SK-N-SH treated with all-trans-retinoic acid at 6 μM for 48 hours (cell line): Measurements from ENCODE around the gene LGMN.

Experiments
- ATAC-seq: fragments of 200-7000 bp; cut with Tn5 transposase; 3 replicates; pipeline ENCODE4 v1.9.1; 2020; ENCODE audit warnings: mild to moderate bottlenecking, moderate library complexity
- ARNTL ChIP-seq: fragments of 450-650 bp; formaldehyde crosslinking; IDR thresholded peaks from 2 replicates; pipeline ENCODE4 v1.5.0; 2020; ENCODE audit warnings: low read depth, mild to moderate bottlenecking, moderate library complexity, borderline replicate concordance
- BACH2 ChIP-seq: fragments of 250-450 bp; sonication (Bioruptor Pico); IDR thresholded peaks from 2 replicates; pipeline ENCODE4 v1.9.0; 2021; ENCODE audit warnings: mild to moderate bottlenecking, borderline replicate concordance
- CSDC2 ChIP-seq: fragments of 250-450 bp; sonication (Bioruptor Pico); IDR thresholded peaks from 2 replicates; pipeline ENCODE4 v1.5.0; 2020; ENCODE audit warnings: mild to moderate bottlenecking, moderate library complexity
- CSRNP3 ChIP-seq: fragments of 250-450 bp; sonication (Bioruptor Pico); IDR thresholded peaks from 2 replicates; pipeline ENCODE4 v1.5.1; 2021; ENCODE audit warnings: mild to moderate bottlenecking, moderate library complexity
- ESRRG ChIP-seq: fragments of 250-450 bp; sonication (Bioruptor Pico); IDR thresholded peaks from 2 replicates; pipeline ENCODE4 v1.6.1; 2021; ENCODE audit warnings: mild to moderate bottlenecking
- GLIS3 ChIP-seq: fragments of 250-450 bp; sonication (Bioruptor Pico); IDR thresholded peaks from 2 replicates; pipeline ENCODE4 v1.5.0; 2020; ENCODE audit warnings: mild to moderate bottlenecking, moderate library complexity
- ISL1 ChIP-seq: fragments of 250-450 bp; sonication (Bioruptor Pico); IDR thresholded peaks from 2 replicates; pipeline ENCODE4 v2.1.2; 2022; ENCODE audit warnings: mild to moderate bottlenecking, moderate library complexity
- OSR1 ChIP-seq: fragments of 250-450 bp; sonication (Bioruptor Pico); IDR thresholded peaks from 2 replicates; pipeline ENCODE4 v1.8.0; 2022; ENCODE audit warnings: moderate library complexity, mild to moderate bottlenecking, inconsistent platforms
- POU6F1 ChIP-seq: fragments of 250-450 bp; sonication (Bioruptor Pico); IDR thresholded peaks from 2 replicates; pipeline ENCODE4 v1.8.0; 2021; ENCODE audit warnings: low read depth, mild to moderate bottlenecking, moderate library complexity, borderline replicate concordance
- PPARA ChIP-seq: fragments of 250-450 bp; sonication (Bioruptor Pico); IDR thresholded peaks from 2 replicates; pipeline ENCODE4 v1.5.0; 2020; ENCODE audit warnings: mild to moderate bottlenecking, borderline replicate concordance
- RARB ChIP-seq: fragments of 250-450 bp; sonication (Bioruptor Pico); IDR thresholded peaks from 2 replicates; pipeline ENCODE4 v1.8.0; 2021; ENCODE audit warnings: mild to moderate bottlenecking, moderate library complexity
- SNAI2 ChIP-seq: fragments of 250-450 bp; sonication (Bioruptor Pico); IDR thresholded peaks from 2 replicates; pipeline ENCODE4 v1.5.0; 2020; ENCODE audit warnings: mild to moderate bottlenecking, moderate library complexity
- TCF4 ChIP-seq: fragments of 250-450 bp; sonication (Bioruptor Pico); IDR thresholded peaks from 2 replicates; pipeline ENCODE4 v1.8.0; 2021; ENCODE audit warnings: mild to moderate bottlenecking, moderate library complexity, borderline replicate concordance
- TOX ChIP-seq: fragments of 250-450 bp; sonication (Bioruptor Pico); IDR thresholded peaks from 2 replicates; pipeline ENCODE4 v1.8.0; 2021; ENCODE audit warnings: mild to moderate bottlenecking, moderate library complexity, borderline replicate concordance
- ZC3H10 ChIP-seq: fragments of 250-450 bp; sonication (Bioruptor Pico); IDR thresholded peaks from 2 replicates; pipeline ENCODE4 v1.5.1; 2021; ENCODE audit warnings: mild to moderate bottlenecking, moderate library complexity
- ZFP3 ChIP-seq: fragments of 250-450 bp; sonication (Bioruptor Pico); IDR thresholded peaks from 2 replicates; pipeline ENCODE4 v1.5.0; 2020; ENCODE audit warnings: mild to moderate bottlenecking, moderate library complexity
- ZFP30 ChIP-seq: fragments of 450-650 bp; formaldehyde crosslinking; IDR thresholded peaks from 2 replicates; pipeline ENCODE4 v1.5.0; 2022; ENCODE audit warnings: mild to moderate bottlenecking, moderate library complexity
- ZNF565 ChIP-seq: fragments of 450-650 bp; formaldehyde crosslinking; conservative IDR thresholded peaks from 2 replicates; pipeline ENCODE4 v1.5.0; 2020; ENCODE audit warnings: low read depth, mild to moderate bottlenecking, moderate library complexity
- ZNF70 ChIP-seq: fragments of 450-650 bp; formaldehyde crosslinking; IDR thresholded peaks from 2 replicates; pipeline ENCODE4 v1.5.0; 2020; ENCODE audit warnings: mild to moderate bottlenecking, moderate library complexity
- ZNF8 ChIP-seq: fragments of 450-650 bp; formaldehyde crosslinking; IDR thresholded peaks from 2 replicates; pipeline ENCODE4 v1.5.0; 2020; ENCODE audit warnings: mild to moderate bottlenecking, moderate library complexity
- TF ChIP-seq, protein P1 (sequence below): fragments of 250-450 bp; sonication (Bioruptor Pico); IDR thresholded peaks from 2 replicates; pipeline ENCODE4 v1.5.0; 2020; ENCODE audit warnings: mild to moderate bottlenecking, moderate library complexity
- TF ChIP-seq, protein P2 (sequence below): fragments of 250-450 bp; sonication (Bioruptor Pico); IDR thresholded peaks from 2 replicates; pipeline ENCODE4 v1.8.0; 2020; ENCODE audit warnings: mild to moderate bottlenecking, moderate library complexity, borderline replicate concordance

Gene LGMN

DNA sequence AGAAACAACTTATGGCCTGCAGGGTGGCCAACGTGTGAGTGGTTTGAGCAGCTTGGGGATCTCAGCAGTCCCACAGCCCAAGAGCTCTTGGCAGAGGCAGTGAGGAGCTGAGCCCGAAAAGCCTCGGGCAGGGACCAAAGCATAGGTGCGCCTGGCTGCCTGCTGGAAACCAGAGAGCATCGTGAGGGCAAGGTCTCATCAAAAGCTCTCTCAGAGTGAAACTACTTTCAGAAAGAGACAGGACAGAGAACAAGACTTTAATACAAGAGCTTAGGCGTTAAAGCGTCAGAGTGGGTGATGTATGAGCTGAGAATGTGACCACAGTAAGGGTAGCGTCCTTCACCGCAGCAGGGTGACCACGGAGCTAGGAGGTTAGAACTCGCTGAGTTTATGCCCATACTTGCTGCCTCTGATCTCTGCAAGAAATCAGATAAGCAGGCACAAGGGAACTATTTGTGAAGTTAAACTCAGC, 30.8 kb downstream of the LGMN start (continued):
- TF ChIP-seq, protein P1, sequence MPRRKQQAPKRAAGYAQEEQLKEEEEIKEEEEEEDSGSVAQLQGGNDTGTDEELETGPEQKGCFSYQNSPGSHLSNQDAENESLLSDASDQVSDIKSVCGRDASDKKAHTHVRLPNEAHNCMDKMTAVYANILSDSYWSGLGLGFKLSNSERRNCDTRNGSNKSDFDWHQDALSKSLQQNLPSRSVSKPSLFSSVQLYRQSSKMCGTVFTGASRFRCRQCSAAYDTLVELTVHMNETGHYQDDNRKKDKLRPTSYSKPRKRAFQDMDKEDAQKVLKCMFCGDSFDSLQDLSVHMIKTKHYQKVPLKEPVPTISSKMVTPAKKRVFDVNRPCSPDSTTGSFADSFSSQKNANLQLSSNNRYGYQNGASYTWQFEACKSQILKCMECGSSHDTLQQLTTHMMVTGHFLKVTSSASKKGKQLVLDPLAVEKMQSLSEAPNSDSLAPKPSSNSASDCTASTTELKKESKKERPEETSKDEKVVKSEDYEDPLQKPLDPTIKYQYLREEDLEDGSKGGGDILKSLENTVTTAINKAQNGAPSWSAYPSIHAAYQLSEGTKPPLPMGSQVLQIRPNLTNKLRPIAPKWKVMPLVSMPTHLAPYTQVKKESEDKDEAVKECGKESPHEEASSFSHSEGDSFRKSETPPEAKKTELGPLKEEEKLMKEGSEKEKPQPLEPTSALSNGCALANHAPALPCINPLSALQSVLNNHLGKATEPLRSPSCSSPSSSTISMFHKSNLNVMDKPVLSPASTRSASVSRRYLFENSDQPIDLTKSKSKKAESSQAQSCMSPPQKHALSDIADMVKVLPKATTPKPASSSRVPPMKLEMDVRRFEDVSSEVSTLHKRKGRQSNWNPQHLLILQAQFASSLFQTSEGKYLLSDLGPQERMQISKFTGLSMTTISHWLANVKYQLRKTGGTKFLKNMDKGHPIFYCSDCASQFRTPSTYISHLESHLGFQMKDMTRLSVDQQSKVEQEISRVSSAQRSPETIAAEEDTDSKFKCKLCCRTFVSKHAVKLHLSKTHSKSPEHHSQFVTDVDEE (CRISPR knock-in tag) = no peak
- TF ChIP-seq, all 23 proteins: peak for 0

GRCh38 chr14:92716131-92716530, 32.3 kb downstream of the LGMN start:
- TF ChIP-seq OSR1 (CRISPR knock-in tag) (no peak), CSRNP3 (CRISPR knock-in tag) (no peak), ESRRG (CRISPR knock-in tag) (no peak), ZNF8 (CRISPR knock-in tag) (no peak), ZNF565 (CRISPR knock-in tag) (no peak), ARNTL (CRISPR knock-in tag) (no peak), PPARA (CRISPR knock-in tag) (no peak), ZNF70 (CRISPR knock-in tag) (no peak), ZC3H10 (no peak), TOX (CRISPR knock-in tag) (no peak), ISL1 (CRISPR knock-in tag) (no peak), TCF4 (no peak), SNAI2 (no peak), ZFP30 (CRISPR knock-in tag) (no peak), RARB (CRISPR knock-in tag) (no peak), BACH2 (CRISPR knock-in tag) (no peak), ZFP3 (no peak), CSDC2 (CRISPR knock-in tag) (no peak)
- TF ChIP-seq, protein P1 (CRISPR knock-in tag) = no peak
- TF ChIP-seq, protein P2, sequence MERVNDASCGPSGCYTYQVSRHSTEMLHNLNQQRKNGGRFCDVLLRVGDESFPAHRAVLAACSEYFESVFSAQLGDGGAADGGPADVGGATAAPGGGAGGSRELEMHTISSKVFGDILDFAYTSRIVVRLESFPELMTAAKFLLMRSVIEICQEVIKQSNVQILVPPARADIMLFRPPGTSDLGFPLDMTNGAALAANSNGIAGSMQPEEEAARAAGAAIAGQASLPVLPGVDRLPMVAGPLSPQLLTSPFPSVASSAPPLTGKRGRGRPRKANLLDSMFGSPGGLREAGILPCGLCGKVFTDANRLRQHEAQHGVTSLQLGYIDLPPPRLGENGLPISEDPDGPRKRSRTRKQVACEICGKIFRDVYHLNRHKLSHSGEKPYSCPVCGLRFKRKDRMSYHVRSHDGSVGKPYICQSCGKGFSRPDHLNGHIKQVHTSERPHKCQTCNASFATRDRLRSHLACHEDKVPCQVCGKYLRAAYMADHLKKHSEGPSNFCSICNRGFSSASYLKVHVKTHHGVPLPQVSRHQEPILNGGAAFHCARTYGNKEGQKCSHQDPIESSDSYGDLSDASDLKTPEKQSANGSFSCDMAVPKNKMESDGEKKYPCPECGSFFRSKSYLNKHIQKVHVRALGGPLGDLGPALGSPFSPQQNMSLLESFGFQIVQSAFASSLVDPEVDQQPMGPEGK (CRISPR knock-in tag) = no peak
- ATAC-seq = no peak

DNA sequence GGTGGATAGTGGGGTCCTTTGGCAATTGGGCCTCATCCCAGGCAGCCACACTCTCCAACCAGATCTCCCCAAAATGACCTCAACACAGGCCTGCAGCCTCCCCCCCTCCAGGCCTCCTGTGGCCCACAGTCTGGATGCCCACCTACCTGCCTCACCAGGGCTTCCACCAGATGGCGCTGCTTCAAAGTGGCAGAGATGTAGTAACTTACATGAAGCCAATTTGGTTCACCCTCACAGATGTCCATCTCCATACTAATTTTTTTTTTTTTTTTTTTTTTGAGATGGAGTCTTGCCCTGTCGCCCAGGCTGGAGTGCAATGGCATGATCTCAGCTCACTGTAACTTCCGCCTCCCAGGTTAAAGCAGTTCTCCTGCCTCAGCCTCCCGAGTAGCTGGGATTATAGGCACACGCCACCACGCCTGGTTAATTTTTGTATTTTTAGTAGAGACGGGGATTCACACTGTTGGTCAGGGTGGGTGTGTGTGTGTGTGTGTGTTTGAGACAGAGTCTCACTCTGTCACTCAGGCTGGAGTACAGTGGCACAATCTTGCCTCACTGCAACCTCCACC, 33.6 kb downstream of the LGMN start:
- ATAC-seq = peak; percentile 98

DNA sequence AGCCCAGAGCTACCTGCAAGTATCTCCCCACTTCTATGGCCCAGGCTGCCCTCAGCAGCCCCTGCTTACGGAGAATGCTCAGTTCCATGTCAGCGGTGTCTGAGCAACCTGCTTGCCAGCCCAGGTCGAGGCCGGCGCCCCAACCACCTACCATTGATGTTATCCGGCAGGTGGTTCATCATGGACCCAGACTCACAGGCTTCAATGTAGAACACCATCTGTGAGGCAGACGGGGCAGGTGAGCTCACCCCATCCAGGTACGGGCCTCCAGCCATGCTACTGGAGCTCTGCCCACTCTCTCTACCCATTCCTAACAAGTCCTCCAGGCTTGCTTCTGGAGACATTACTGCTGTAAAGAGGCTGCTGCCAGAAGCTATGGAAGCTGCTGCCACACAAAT, 35.8 kb downstream of the LGMN start:
- ATAC-seq = no peak
- TF ChIP-seq SNAI2 (no peak), GLIS3 (CRISPR knock-in tag) (no peak), ESRRG (CRISPR knock-in tag) (no peak), ZNF70 (CRISPR knock-in tag) (no peak), POU6F1 (CRISPR knock-in tag) (no peak)
- TF ChIP-seq, protein P1 (CRISPR knock-in tag) = no peak
- TF ChIP-seq, protein P2 (CRISPR knock-in tag) = no peak
